ENCODE data around the gene TNNI3K. TPM values are rescaled to one million over a fixed set of nuclear protein-coding genes. Genes with fewer than 3 reads are reported as not detected.

The TNNI3K gene
- total and polyA plus RNA-seq, 12 donors: 11.7 to 162 (median 95.6) TPM

GRCh38 chr1:74357150-74357549, 122.0 kb downstream of the TNNI3K start:
- intact Hi-C loops (cut with DNase I): no loop called here
- 33 to 51% methylated on average over 3 of the region's 3 CpGs for WGBS, 2 donors
- Histone ChIP-seq H3K4me1 (peaks cover 0 to 14% (median 3%) of the 10 kb centered on the region in 9 donors), H3K4me3 (no peak overlapping the region), H3K36me3 (peaks cover 0 to 29% (median 0%) of the 10 kb centered on the region in 9 donors), H3K27me3 (no peaks in the 10 kb centered on the region), H3K27ac (peak overlapping the region in 9 of 10 donors; percentile 3 to 66 (median 44)), H3K9me3 (no peaks in the 10 kb centered on the region)
- DNase-seq (no peak), ATAC-seq (peak in 5 of 8 donors; percentile 37 to 70 (median 54))
- no peak for TF ChIP-seq CTCF (IDR thresholded peaks at IDR 0.05)

- no peak for TF ChIP-seq CTCF (IDR thresholded peaks at IDR 0.05)
- Histone ChIP-seq H3K36me3 (peaks cover 0 to 29% (median 0%) of the 10 kb centered on the region in 9 donors), H3K27ac (peak overlapping the region in 8 of 10 donors; percentile 17 to 66 (median 46)), H3K27me3 (no peaks in the 10 kb centered on the region), H3K4me1 (peaks cover 0 to 14% (median 4%) of the 10 kb centered on the region in 9 donors), H3K4me3 (no peak overlapping the region), H3K9me3 (no peaks in the 10 kb centered on the region)
- intact Hi-C loops (cut with DNase I): no loop called here
- 66 to 77% methylated on average over 4 of the region's 4 CpGs for WGBS, 2 donors
- DNase-seq (no peak), ATAC-seq (no peak)
Observed at GRCh38 chr1:74357756-74358155, 122.6 kb downstream of the TNNI3K start.

GRCh38 chr1:74362691-74363090, 127.5 kb downstream of the TNNI3K start:
- DNase-seq (no peak), ATAC-seq (peak in 1 of 8 donors; percentile 32)
- Histone ChIP-seq H3K4me1 (peaks cover 0 to 14% (median 0%) of the 10 kb centered on the region in 9 donors), H3K27ac (peak overlapping the region; percentile 45 to 85 (median 72)), H3K27me3 (no peaks in the 10 kb centered on the region), H3K9me3 (peaks cover 0 to 11% (median 0%) of the 10 kb centered on the region in 11 donors), H3K4me3 (no peak overlapping the region), H3K36me3 (peaks cover 0 to 23% (median 0%) of the 10 kb centered on the region in 9 donors)
- intact Hi-C loops (cut with DNase I): loop anchor here in 2 of 10 donors (5.0 to 10.0 kb wide), 2 partner anchors 60 to 118 kb away; no protein-coding TSS in a partner anchor
- WGBS, 2 donors: 50 to 65% methylated on average over 1 of the region's 1 CpG
- no peak for TF ChIP-seq CTCF (IDR thresholded peaks at IDR 0.05)

GRCh38 chr1:74363220-74363619, 128.0 kb downstream of the TNNI3K start:
- ATAC-seq (peak; percentile 80 to 99 (median 94)), DNase-seq (peak; percentile 32 to 75)
- Histone ChIP-seq H3K4me1 (peaks cover 0 to 14% (median 0%) of the 10 kb centered on the region in 9 donors), H3K27me3 (no peaks in the 10 kb centered on the region), H3K27ac (peak overlapping the region; percentile 15 to 85 (median 72)), H3K4me3 (no peak overlapping the region), H3K9me3 (peaks cover 0 to 11% (median 0%) of the 10 kb centered on the region in 11 donors), H3K36me3 (peaks cover 0 to 28% (median 0%) of the 10 kb centered on the region in 9 donors)
- TF ChIP-seq CTCF (IDR thresholded peaks at IDR 0.05): no peak
- WGBS, 2 donors: 27 to 40% methylated on average over 2 of the region's 2 CpGs
- intact Hi-C loops (cut with DNase I): loop anchor here in 2 of 10 donors (5.0 to 10.0 kb wide), 2 partner anchors 59 to 118 kb away; no protein-coding TSS in a partner anchor

All from heart right ventricle (tissue), 16 donors.